Panc1 (cell line): Measurements from ENCODE around the gene PAK3.
A peak's percentile ranks its signal among the peaks of the same experiment; 100 is the strongest.

ENCODE experiments used
- POLR2AphosphoS5 ChIP-seq: IDR thresholded peaks from 2 replicates; pipeline ENCODE4 v1.6.1; 2012; ENCODE audit warnings: mild to moderate bottlenecking, low read depth, low read length, moderate library complexity
- SIN3A ChIP-seq: IDR thresholded peaks from 2 replicates; pipeline ENCODE4 v1.6.1; 2012; ENCODE audit warnings: low read depth, mild to moderate bottlenecking, low read length, moderate library complexity, borderline replicate concordance; ENCODE audit not compliant: insufficient read depth
- TCF7L2 ChIP-seq: IDR thresholded peaks from 2 replicates; pipeline ENCODE4 v1.6.1; 2011; ENCODE audit warnings: mild to moderate bottlenecking, low read depth, low read length, inconsistent platforms
- TF ChIP-seq, protein P1 (sequence below): fragments of 450-650 bp; IDR thresholded peaks from 2 replicates; pipeline ENCODE4 v1.5.1; 2017; ENCODE audit warnings: mild to moderate bottlenecking
- TF ChIP-seq, protein P2 (sequence below), 2 experiments: IDR thresholded peaks; 2 replicates each; pipeline ENCODE4 v1.6.1; 2011 to 2012; ENCODE audit warnings: low read depth in 2 of 2, control low read depth in 1 of 2, low read length in 1 of 2, mild to moderate bottlenecking in 1 of 2, moderate library complexity in 1 of 2; ENCODE audit not compliant: insufficient read depth in 1 of 2

DNA sequence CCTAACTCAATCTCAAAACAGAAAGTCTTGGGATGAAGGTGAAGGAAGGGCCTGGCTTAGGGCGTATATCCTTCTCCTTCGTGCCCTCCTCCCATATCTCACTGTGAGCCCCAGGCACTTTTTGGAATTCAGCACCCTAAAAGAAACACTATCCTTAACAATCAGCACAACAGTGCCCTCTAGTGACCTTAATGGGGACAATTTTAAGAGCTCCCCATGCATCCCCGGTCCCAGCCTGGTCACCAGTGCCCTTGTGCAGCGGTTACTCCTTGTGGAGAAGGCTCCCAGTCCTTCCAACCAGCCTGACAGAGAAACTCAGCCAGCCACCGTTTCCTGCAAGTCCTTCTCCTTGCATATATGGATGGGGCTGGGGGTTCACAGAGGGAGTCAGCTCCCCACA is 4.2 kb downstream of the PAK3 start:
- TF ChIP-seq POLR2AphosphoS5 (no peak), SIN3A (no peak), TCF7L2 (no peak)
- TF ChIP-seq, protein P1, sequence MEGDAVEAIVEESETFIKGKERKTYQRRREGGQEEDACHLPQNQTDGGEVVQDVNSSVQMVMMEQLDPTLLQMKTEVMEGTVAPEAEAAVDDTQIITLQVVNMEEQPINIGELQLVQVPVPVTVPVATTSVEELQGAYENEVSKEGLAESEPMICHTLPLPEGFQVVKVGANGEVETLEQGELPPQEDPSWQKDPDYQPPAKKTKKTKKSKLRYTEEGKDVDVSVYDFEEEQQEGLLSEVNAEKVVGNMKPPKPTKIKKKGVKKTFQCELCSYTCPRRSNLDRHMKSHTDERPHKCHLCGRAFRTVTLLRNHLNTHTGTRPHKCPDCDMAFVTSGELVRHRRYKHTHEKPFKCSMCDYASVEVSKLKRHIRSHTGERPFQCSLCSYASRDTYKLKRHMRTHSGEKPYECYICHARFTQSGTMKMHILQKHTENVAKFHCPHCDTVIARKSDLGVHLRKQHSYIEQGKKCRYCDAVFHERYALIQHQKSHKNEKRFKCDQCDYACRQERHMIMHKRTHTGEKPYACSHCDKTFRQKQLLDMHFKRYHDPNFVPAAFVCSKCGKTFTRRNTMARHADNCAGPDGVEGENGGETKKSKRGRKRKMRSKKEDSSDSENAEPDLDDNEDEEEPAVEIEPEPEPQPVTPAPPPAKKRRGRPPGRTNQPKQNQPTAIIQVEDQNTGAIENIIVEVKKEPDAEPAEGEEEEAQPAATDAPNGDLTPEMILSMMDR = peak; percentile 72
- TF ChIP-seq, protein P2, sequence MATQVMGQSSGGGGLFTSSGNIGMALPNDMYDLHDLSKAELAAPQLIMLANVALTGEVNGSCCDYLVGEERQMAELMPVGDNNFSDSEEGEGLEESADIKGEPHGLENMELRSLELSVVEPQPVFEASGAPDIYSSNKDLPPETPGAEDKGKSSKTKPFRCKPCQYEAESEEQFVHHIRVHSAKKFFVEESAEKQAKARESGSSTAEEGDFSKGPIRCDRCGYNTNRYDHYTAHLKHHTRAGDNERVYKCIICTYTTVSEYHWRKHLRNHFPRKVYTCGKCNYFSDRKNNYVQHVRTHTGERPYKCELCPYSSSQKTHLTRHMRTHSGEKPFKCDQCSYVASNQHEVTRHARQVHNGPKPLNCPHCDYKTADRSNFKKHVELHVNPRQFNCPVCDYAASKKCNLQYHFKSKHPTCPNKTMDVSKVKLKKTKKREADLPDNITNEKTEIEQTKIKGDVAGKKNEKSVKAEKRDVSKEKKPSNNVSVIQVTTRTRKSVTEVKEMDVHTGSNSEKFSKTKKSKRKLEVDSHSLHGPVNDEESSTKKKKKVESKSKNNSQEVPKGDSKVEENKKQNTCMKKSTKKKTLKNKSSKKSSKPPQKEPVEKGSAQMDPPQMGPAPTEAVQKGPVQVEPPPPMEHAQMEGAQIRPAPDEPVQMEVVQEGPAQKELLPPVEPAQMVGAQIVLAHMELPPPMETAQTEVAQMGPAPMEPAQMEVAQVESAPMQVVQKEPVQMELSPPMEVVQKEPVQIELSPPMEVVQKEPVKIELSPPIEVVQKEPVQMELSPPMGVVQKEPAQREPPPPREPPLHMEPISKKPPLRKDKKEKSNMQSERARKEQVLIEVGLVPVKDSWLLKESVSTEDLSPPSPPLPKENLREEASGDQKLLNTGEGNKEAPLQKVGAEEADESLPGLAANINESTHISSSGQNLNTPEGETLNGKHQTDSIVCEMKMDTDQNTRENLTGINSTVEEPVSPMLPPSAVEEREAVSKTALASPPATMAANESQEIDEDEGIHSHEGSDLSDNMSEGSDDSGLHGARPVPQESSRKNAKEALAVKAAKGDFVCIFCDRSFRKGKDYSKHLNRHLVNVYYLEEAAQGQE (IDR thresholded peaks at IDR 0.05; ENCODE audit: insufficient read depth in 1 of 2, low read depth in 2 of 2, low read length in 1 of 2) = no peak
